GM23338 (cell line): ENCODE data around the gene NDUFS7. TPM values are rescaled to one million over a fixed set of nuclear protein-coding genes. Genes with fewer than 3 reads are reported as not detected.

Experiments used
- ATAC-seq: fragments of 200-7000 bp; cut with Tn5 transposase; 3 replicates; pipeline ENCODE4 v1.9.1; 2020
- DNase-seq: peaks from one replicate; pipeline ENCODE4 v3.0.0-alpha.2; 2015; ENCODE audit warnings: low spot score
- H2AFZ ChIP-seq: fragments of 200-600 bp; sonication (generic); 2 replicates; pipeline ENCODE4 v1.8.0; 2016; ENCODE audit warnings: antibody characterized with exemption, mild to moderate bottlenecking, moderate library complexity
- H3F3A ChIP-seq: fragments of 200-600 bp; sonication (generic); replicated peaks from 2 replicates; pipeline ENCODE4 v1.8.0; 2017; ENCODE audit warnings: antibody characterized with exemption, mixed run types, low read depth
- H3K27ac ChIP-seq: fragments of 200-600 bp; sonication (generic); 2 replicates; pipeline ENCODE4 v1.6.1; 2016; ENCODE audit warnings: low read depth
- H3K27me3 ChIP-seq: fragments of 200-600 bp; sonication (generic); 2 replicates; pipeline ENCODE4 v1.8.0; 2016; ENCODE audit warnings: mild to moderate bottlenecking, mixed run types, moderate library complexity; ENCODE audit not compliant: insufficient read depth
- H3K36me3 ChIP-seq: fragments of 200-600 bp; sonication (generic); 2 replicates; pipeline ENCODE4 v1.8.0; 2016; ENCODE audit warnings: mild to moderate bottlenecking; ENCODE audit not compliant: insufficient read depth
- H3K4me1 ChIP-seq: fragments of 200-600 bp; sonication (generic); 2 replicates; pipeline ENCODE4 v1.8.0; 2016; ENCODE audit warnings: mild to moderate bottlenecking, moderate library complexity; ENCODE audit not compliant: insufficient read depth
- H3K4me2 ChIP-seq: fragments of 200-600 bp; sonication (generic); 2 replicates; pipeline ENCODE4 v1.7.1; 2017; ENCODE audit warnings: mixed run types
- H3K4me3 ChIP-seq: fragments of 200-600 bp; sonication (generic); 2 replicates; pipeline ENCODE4 v1.6.1; 2016; ENCODE audit warnings: mixed run types
- H3K79me2 ChIP-seq: fragments of 200-600 bp; sonication (generic); replicated peaks from 2 replicates; pipeline ENCODE4 v1.8.0; 2017; ENCODE audit warnings: mild to moderate bottlenecking; ENCODE audit not compliant: insufficient read depth
- H3K9me2 ChIP-seq: fragments of 200-600 bp; sonication (generic); 2 replicates; pipeline ENCODE4 v1.8.0; 2017; ENCODE audit not compliant: insufficient read depth
- H4K20me1 ChIP-seq: fragments of 200-600 bp; sonication (generic); replicated peaks from 2 replicates; pipeline ENCODE4 v1.8.0; 2017; ENCODE audit warnings: mild to moderate bottlenecking; ENCODE audit not compliant: insufficient read depth
- H3K27ac Mint-ChIP-seq: 2 replicates; pipeline ENCODE4 v1.8.0; 2020; ENCODE audit warnings: inconsistent platforms, mild to moderate bottlenecking, moderate library complexity, mixed read lengths
- H3K27me3 Mint-ChIP-seq: 3 replicates; pipeline ENCODE4 v1.8.0; 2022; ENCODE audit warnings: low read depth, mild to moderate bottlenecking, moderate library complexity, mixed read lengths, inconsistent platforms; ENCODE audit not compliant: insufficient read depth, poor library complexity
- H3K36me3 Mint-ChIP-seq: 3 replicates; pipeline ENCODE4 v1.8.0; 2021; ENCODE audit warnings: low read depth, mild to moderate bottlenecking, inconsistent platforms, moderate library complexity, mixed read lengths
- H3K4me1 Mint-ChIP-seq: 3 replicates; pipeline ENCODE4 v1.8.0; 2020; ENCODE audit warnings: mild to moderate bottlenecking, inconsistent platforms, mixed read lengths
- H3K4me3 Mint-ChIP-seq: 3 replicates; pipeline ENCODE4 v1.8.0; 2021; ENCODE audit warnings: moderate library complexity, mild to moderate bottlenecking, inconsistent platforms, mixed read lengths
- H3K9me3 Mint-ChIP-seq: 3 replicates; pipeline ENCODE4 v1.8.0; 2020; ENCODE audit warnings: moderate library complexity, mild to moderate bottlenecking, inconsistent platforms, mixed read lengths
- CREB1 ChIP-seq: fragments of 250-450 bp; sonication (Bioruptor Pico); IDR thresholded peaks from 2 replicates; pipeline ENCODE4 v1.5.0; 2020; ENCODE audit warnings: low read depth, mild to moderate bottlenecking, moderate library complexity
- CTCF ChIP-seq, 2 experiments: fragments of 200-600 bp in 1 of 2; sonication (generic) in 1 of 2; conservative IDR thresholded peaks; 2 replicates each; pipeline versions ENCODE4 v1.5.1 to v1.6.1; 2016 to 2017; ENCODE audit warnings: antibody characterized with exemption in 2 of 2, low read depth in 2 of 2, mild to moderate bottlenecking in 2 of 2, moderate library complexity in 1 of 2
- ETS1 ChIP-seq: IDR thresholded peaks from 2 replicates; pipeline ENCODE4 v1.6.1; 2016; ENCODE audit warnings: antibody characterized with exemption
- EZH2phosphoT487 ChIP-seq: fragments of 200-600 bp; sonication (generic); IDR thresholded peaks from one replicate; pipeline ENCODE4 v1.8.1; 2018; ENCODE audit warnings: antibody characterized with exemption; ENCODE audit not compliant: unreplicated experiment
- JUNB ChIP-seq: IDR thresholded peaks from one replicate; pipeline ENCODE4 v1.6.1; 2016; ENCODE audit warnings: antibody characterized with exemption; ENCODE audit not compliant: unreplicated experiment
- NANOG ChIP-seq: IDR thresholded peaks from 2 replicates; pipeline ENCODE4 v1.6.1; 2016; ENCODE audit warnings: antibody characterized with exemption, borderline replicate concordance
- POLR2AphosphoS5 ChIP-seq: IDR thresholded peaks from 2 replicates; pipeline ENCODE4 v1.6.1; 2016; ENCODE audit warnings: antibody characterized with exemption, low read depth
- REST ChIP-seq: IDR thresholded peaks from one replicate; pipeline ENCODE4 v1.6.1; 2018; ENCODE audit warnings: antibody characterized with exemption; ENCODE audit not compliant: unreplicated experiment
- STAT1 ChIP-seq: IDR thresholded peaks from one replicate; pipeline ENCODE4 v1.6.1; 2016; ENCODE audit warnings: antibody characterized with exemption; ENCODE audit not compliant: unreplicated experiment
- ZNF331 ChIP-seq: fragments of 250-450 bp; sonication (Bioruptor Pico); IDR thresholded peaks from 2 replicates; pipeline ENCODE4 v1.5.0; 2020; ENCODE audit warnings: low read depth, mild to moderate bottlenecking, moderate library complexity
- polyA plus RNA-seq: library from polyadenylated mRNA; unstranded; fragments of >200 nt; fragmentation: Nextera tagmentation; extraction: Ambion mirVana; gene quantifications from 2 replicates; pipeline ENCODE4 v1.2.1, GENCODE V29; 2016
- total RNA-seq: library from RNA; depleted of rRNA; stranded (reverse); fragments of >200 nt; shearing (Covaris generic); gene quantifications from 2 replicates; pipeline ENCODE4 v1.2.3, GENCODE V29; 2014

NDUFS7 gene
- total and polyA plus RNA-seq, 2 experiments from 2014 or later, result 132 to 203 TPM

- Histone ChIP-seq H3K27me3 (no peaks in the 10 kb centered on the region), H2AFZ (no peak overlapping the region), H4K20me1 (peaks cover 65% of the 10 kb centered on the region), H3K36me3 (peaks cover 12% of the 10 kb centered on the region), H3K4me2 (peak overlapping the region; percentile 74), H3K27ac (peak overlapping the region; percentile 87; the same call in 1 of the 2 replicates), H3F3A (peaks cover 23% of the 10 kb centered on the region), H3K9me2 (no peaks in the 10 kb centered on the region), H3K79me2 (peaks cover 93% of the 10 kb centered on the region), H3K4me3 (peak overlapping the region; percentile 39; the same call in 1 of the 2 replicates), H3K4me1 (peaks cover 30% of the 10 kb centered on the region)
- DNase-seq, result no peak
- H3K9me3 Mint-ChIP-seq, result no peaks in the 10 kb centered on the region
- peaks cover 51% of the 10 kb centered on the region for H3K36me3 Mint-ChIP-seq
- peaks cover 51% of the 10 kb centered on the region for H3K4me1 Mint-ChIP-seq
- H3K27ac Mint-ChIP-seq, result peak overlapping the region; percentile 97
- H3K27me3 Mint-ChIP-seq, result peaks cover 30% of the 10 kb centered on the region
- no peak for ATAC-seq
- TF ChIP-seq STAT1, result no peak
- TF ChIP-seq POLR2AphosphoS5, result no peak
- TF ChIP-seq NANOG, result no peak
- no peak for TF ChIP-seq EZH2phosphoT487
- no peak for TF ChIP-seq ZNF331 (CRISPR knock-in tag)
- no peak for TF ChIP-seq REST
- no peak for TF ChIP-seq ETS1
- H3K4me3 Mint-ChIP-seq, result peak overlapping the region; percentile 67
Observed at GRCh38 chr19:1416014-1416841, 32.5 kb downstream of the NDUFS7 start.

GRCh38 chr19:1417145-1417544 lies 33.4 kb downstream of the NDUFS7 start:
- H3K36me3 Mint-ChIP-seq, result peaks cover 52% of the 10 kb centered on the region
- H3K4me1 ChIP-seq, result peaks cover 28% of the 10 kb centered on the region
- no peak overlapping the region for H3K4me3 ChIP-seq
- H3K9me2 ChIP-seq, result no peaks in the 10 kb centered on the region
- peaks cover 17% of the 10 kb centered on the region for H3K36me3 ChIP-seq
- H3F3A ChIP-seq, result peaks cover 24% of the 10 kb centered on the region
- H3K27ac Mint-ChIP-seq, result peak overlapping the region; percentile 73
- DNase-seq (no peak), ATAC-seq (no peak)
- H3K4me3 Mint-ChIP-seq, result peak overlapping the region; percentile 11; the same call in 1 of the 3 replicates
- H2AFZ ChIP-seq, result no peak overlapping the region
- peaks cover 44% of the 10 kb centered on the region for H3K4me1 Mint-ChIP-seq
- peaks cover 55% of the 10 kb centered on the region for H4K20me1 ChIP-seq
- H3K27ac ChIP-seq, result peak overlapping the region; percentile 72; the same call in 1 of the 2 replicates
- H3K9me3 Mint-ChIP-seq, result no peaks in the 10 kb centered on the region
- no peaks in the 10 kb centered on the region for H3K27me3 ChIP-seq
- peaks cover 93% of the 10 kb centered on the region for H3K79me2 ChIP-seq
- H3K27me3 Mint-ChIP-seq, result peaks cover 28% of the 10 kb centered on the region
- no peak overlapping the region for H3K4me2 ChIP-seq
- TF ChIP-seq ETS1 (no peak), JUNB (no peak), POLR2AphosphoS5 (no peak), STAT1 (no peak), CREB1 (CRISPR knock-in tag) (no peak), CTCF (conservative IDR thresholded peaks at IDR 0.05; ENCODE audit: low read depth in 2 of 2) (no peak), REST (no peak)
